GM23338 (cell line): ENCODE results near the gene EHF. TPM values are rescaled to one million over a fixed set of nuclear protein-coding genes. Genes with fewer than 3 reads are reported as not detected.

ENCODE experiments used
- ATAC-seq: fragments of 200-7000 bp; cut with Tn5 transposase; 3 replicates; pipeline ENCODE4 v1.9.1; 2020
- DNase-seq: peaks from one replicate; pipeline ENCODE4 v3.0.0-alpha.2; 2015; ENCODE audit warnings: low spot score
- H2AFZ ChIP-seq: fragments of 200-600 bp; sonication (generic); 2 replicates; pipeline ENCODE4 v1.8.0; 2016; ENCODE audit warnings: antibody characterized with exemption, mild to moderate bottlenecking, moderate library complexity
- H3F3A ChIP-seq: fragments of 200-600 bp; sonication (generic); replicated peaks from 2 replicates; pipeline ENCODE4 v1.8.0; 2017; ENCODE audit warnings: antibody characterized with exemption, mixed run types, low read depth
- H3K27ac ChIP-seq: fragments of 200-600 bp; sonication (generic); 2 replicates; pipeline ENCODE4 v1.6.1; 2016; ENCODE audit warnings: low read depth
- H3K27me3 ChIP-seq: fragments of 200-600 bp; sonication (generic); 2 replicates; pipeline ENCODE4 v1.8.0; 2016; ENCODE audit warnings: mild to moderate bottlenecking, mixed run types, moderate library complexity; ENCODE audit not compliant: insufficient read depth
- H3K36me3 ChIP-seq: fragments of 200-600 bp; sonication (generic); 2 replicates; pipeline ENCODE4 v1.8.0; 2016; ENCODE audit warnings: mild to moderate bottlenecking; ENCODE audit not compliant: insufficient read depth
- H3K4me1 ChIP-seq: fragments of 200-600 bp; sonication (generic); 2 replicates; pipeline ENCODE4 v1.8.0; 2016; ENCODE audit warnings: mild to moderate bottlenecking, moderate library complexity; ENCODE audit not compliant: insufficient read depth
- H3K4me2 ChIP-seq: fragments of 200-600 bp; sonication (generic); 2 replicates; pipeline ENCODE4 v1.7.1; 2017; ENCODE audit warnings: mixed run types
- H3K4me3 ChIP-seq: fragments of 200-600 bp; sonication (generic); 2 replicates; pipeline ENCODE4 v1.6.1; 2016; ENCODE audit warnings: mixed run types
- H3K79me2 ChIP-seq: fragments of 200-600 bp; sonication (generic); replicated peaks from 2 replicates; pipeline ENCODE4 v1.8.0; 2017; ENCODE audit warnings: mild to moderate bottlenecking; ENCODE audit not compliant: insufficient read depth
- H3K9me2 ChIP-seq: fragments of 200-600 bp; sonication (generic); 2 replicates; pipeline ENCODE4 v1.8.0; 2017; ENCODE audit not compliant: insufficient read depth
- H4K20me1 ChIP-seq: fragments of 200-600 bp; sonication (generic); replicated peaks from 2 replicates; pipeline ENCODE4 v1.8.0; 2017; ENCODE audit warnings: mild to moderate bottlenecking; ENCODE audit not compliant: insufficient read depth
- H3K27ac Mint-ChIP-seq: 2 replicates; pipeline ENCODE4 v1.8.0; 2020; ENCODE audit warnings: inconsistent platforms, mild to moderate bottlenecking, moderate library complexity, mixed read lengths
- H3K27me3 Mint-ChIP-seq: 3 replicates; pipeline ENCODE4 v1.8.0; 2022; ENCODE audit warnings: low read depth, mild to moderate bottlenecking, moderate library complexity, mixed read lengths, inconsistent platforms; ENCODE audit not compliant: insufficient read depth, poor library complexity
- H3K36me3 Mint-ChIP-seq: 3 replicates; pipeline ENCODE4 v1.8.0; 2021; ENCODE audit warnings: low read depth, mild to moderate bottlenecking, inconsistent platforms, moderate library complexity, mixed read lengths
- H3K4me1 Mint-ChIP-seq: 3 replicates; pipeline ENCODE4 v1.8.0; 2020; ENCODE audit warnings: mild to moderate bottlenecking, inconsistent platforms, mixed read lengths
- H3K4me3 Mint-ChIP-seq: 3 replicates; pipeline ENCODE4 v1.8.0; 2021; ENCODE audit warnings: moderate library complexity, mild to moderate bottlenecking, inconsistent platforms, mixed read lengths
- H3K9me3 Mint-ChIP-seq: 3 replicates; pipeline ENCODE4 v1.8.0; 2020; ENCODE audit warnings: moderate library complexity, mild to moderate bottlenecking, inconsistent platforms, mixed read lengths
- CREB1 ChIP-seq: fragments of 250-450 bp; sonication (Bioruptor Pico); IDR thresholded peaks from 2 replicates; pipeline ENCODE4 v1.5.0; 2020; ENCODE audit warnings: low read depth, mild to moderate bottlenecking, moderate library complexity
- EZH2 ChIP-seq: fragments of 200-600 bp; sonication (generic); IDR thresholded peaks from one replicate; pipeline ENCODE4 v1.8.0; 2017; ENCODE audit warnings: antibody characterized with exemption, mild to moderate bottlenecking, low read depth; ENCODE audit not compliant: unreplicated experiment
- EZH2phosphoT487 ChIP-seq: fragments of 200-600 bp; sonication (generic); IDR thresholded peaks from one replicate; pipeline ENCODE4 v1.8.1; 2018; ENCODE audit warnings: antibody characterized with exemption; ENCODE audit not compliant: unreplicated experiment
- JUNB ChIP-seq: IDR thresholded peaks from one replicate; pipeline ENCODE4 v1.6.1; 2016; ENCODE audit warnings: antibody characterized with exemption; ENCODE audit not compliant: unreplicated experiment
- NANOG ChIP-seq: IDR thresholded peaks from 2 replicates; pipeline ENCODE4 v1.6.1; 2016; ENCODE audit warnings: antibody characterized with exemption, borderline replicate concordance
- POLR2AphosphoS5 ChIP-seq: IDR thresholded peaks from 2 replicates; pipeline ENCODE4 v1.6.1; 2016; ENCODE audit warnings: antibody characterized with exemption, low read depth
- STAT1 ChIP-seq: IDR thresholded peaks from one replicate; pipeline ENCODE4 v1.6.1; 2016; ENCODE audit warnings: antibody characterized with exemption; ENCODE audit not compliant: unreplicated experiment
- ZNF114 ChIP-seq: fragments of 250-450 bp; sonication (Bioruptor Pico); IDR thresholded peaks from 2 replicates; pipeline ENCODE4 v1.5.0; 2020; ENCODE audit warnings: mild to moderate bottlenecking, moderate library complexity
- ZNF462 ChIP-seq: fragments of 250-450 bp; sonication (Bioruptor Pico); IDR thresholded peaks from 2 replicates; pipeline ENCODE4 v1.5.0; 2020; ENCODE audit warnings: mild to moderate bottlenecking, moderate library complexity
- polyA plus RNA-seq: library from polyadenylated mRNA; unstranded; fragments of >200 nt; fragmentation: Nextera tagmentation; extraction: Ambion mirVana; gene quantifications from 2 replicates; pipeline ENCODE4 v1.2.1, GENCODE V29; 2016
- total RNA-seq: library from RNA; depleted of rRNA; stranded (reverse); fragments of >200 nt; shearing (Covaris generic); gene quantifications from 2 replicates; pipeline ENCODE4 v1.2.3, GENCODE V29; 2014

EHF gene
- total and polyA plus RNA-seq, 2 experiments from 2014 or later: not detected

GRCh38 chr11:34650528-34650927, 29.6 kb downstream of the EHF start (continued):
- TF ChIP-seq ZNF462 (CRISPR knock-in tag): no peak
- no peak for TF ChIP-seq EZH2

GRCh38 chr11:34651551-34651950, 30.7 kb downstream of the EHF start:
- Histone ChIP-seq H2AFZ (no peak overlapping the region), H3K36me3 (no peaks in the 10 kb centered on the region), H3K27me3 (no peaks in the 10 kb centered on the region), H3K79me2 (no peaks in the 10 kb centered on the region), H3K27ac (no peak overlapping the region), H3K4me1 (peaks cover 37% of the 10 kb centered on the region), H3F3A (no peaks in the 10 kb centered on the region), H3K9me2 (peaks cover 10% of the 10 kb centered on the region; the same call in 1 of the 2 replicates), H3K4me3 (no peak overlapping the region), H4K20me1 (no peaks in the 10 kb centered on the region), H3K4me2 (0 out of 2 replicates have a peak overlapping the region, but pooled peaks have one; percentile 11)
- peaks cover 37% of the 10 kb centered on the region for H3K4me1 Mint-ChIP-seq
- no peaks in the 10 kb centered on the region for H3K36me3 Mint-ChIP-seq
- peak; percentile 47 for DNase-seq
- 0 out of 3 replicates have a peak, but pooled peaks cover 3% of the 10 kb centered on the region for H3K9me3 Mint-ChIP-seq
- H3K27ac Mint-ChIP-seq: no peak overlapping the region
- H3K4me3 Mint-ChIP-seq: no peak overlapping the region
- ATAC-seq: peak; percentile 34; the same call in 2 of the 3 replicates
- no peaks in the 10 kb centered on the region for H3K27me3 Mint-ChIP-seq
- TF ChIP-seq NANOG (no peak), ZNF462 (CRISPR knock-in tag) (no peak), STAT1 (no peak), EZH2 (no peak), ZNF114 (CRISPR knock-in tag) (no peak), EZH2phosphoT487 (no peak), POLR2AphosphoS5 (no peak), CREB1 (CRISPR knock-in tag) (no peak), JUNB (no peak)
